PC-3 (cell line): ENCODE data around the gene UBAP1L. TPM values are rescaled to one million over a fixed set of nuclear protein-coding genes. Genes with fewer than 3 reads are reported as not detected.

ENCODE experiments used
- ATAC-seq: fragments of 200-7000 bp; cut with Tn5 transposase; 2 replicates; pipeline ENCODE4 v1.9.1; 2020; ENCODE audit warnings: mild to moderate bottlenecking, moderate library complexity
- BruUV-seq: library from RNA; stranded (reverse); fragments of 400-500 nt; replicated peaks from 2 replicates; lab custom pipeline; 2021; lab: Mats Ljungman, UMichigan
- CTCF ChIA-PET: fragments of 300-600 bp; sonication (Branson Sonifier 250); formaldehyde crosslinking; loops from one replicate; lab custom pipeline; 2022; ENCODE audit warnings: antibody characterized with exemption; lab: Charles Lee
- POLR2A ChIA-PET: fragments of 300-600 bp; sonication (Branson Sonifier 250); formaldehyde crosslinking; loops from one replicate; lab custom pipeline; 2022; ENCODE audit warnings: antibody characterized with exemption; ENCODE audit not compliant: unreplicated experiment; lab: Charles Lee
- DNase-seq: peaks from one replicate; pipeline ENCODE4 v3.0.0-alpha.2; 2015
- H2AFZ ChIP-seq: fragments of 300-600 bp; sonication (generic); 2 replicates; pipeline ENCODE4 v1.6.0; 2016; ENCODE audit warnings: antibody characterized with exemption, low read length
- H3F3A ChIP-seq: fragments of 300-600 bp; sonication (generic); one replicate; pipeline ENCODE4 v1.6.0; 2017; ENCODE audit warnings: antibody characterized with exemption, low read length, control low read depth, mild to moderate bottlenecking; ENCODE audit not compliant: unreplicated experiment
- H3K27ac ChIP-seq: fragments of 300-600 bp; sonication (generic); 2 replicates; pipeline ENCODE4 v1.5.1; 2016; ENCODE audit warnings: mild to moderate bottlenecking, low read length
- H3K27me3 ChIP-seq: fragments of 300-600 bp; sonication (generic); 2 replicates; pipeline ENCODE4 v1.6.1; 2016; ENCODE audit warnings: low read length, mixed read lengths
- H3K36me3 ChIP-seq: fragments of 300-600 bp; sonication (generic); 2 replicates; pipeline ENCODE4 v1.6.1; 2016; ENCODE audit warnings: low read depth, mixed run types, low read length, mixed read lengths
- H3K4me1 ChIP-seq: fragments of 300-600 bp; sonication (generic); 2 replicates; pipeline ENCODE4 v1.5.1; 2016; ENCODE audit warnings: low read length; ENCODE audit not compliant: insufficient read depth
- H3K4me2 ChIP-seq: fragments of 300-600 bp; sonication (generic); 2 replicates; pipeline ENCODE4 v1.6.0; 2016; ENCODE audit warnings: low read length
- H3K4me3 ChIP-seq: fragments of 300-600 bp; sonication (generic); 2 replicates; pipeline ENCODE4 v1.5.1; 2016; ENCODE audit warnings: mild to moderate bottlenecking, low read length, mixed read lengths
- H3K79me2 ChIP-seq: fragments of 300-600 bp; sonication (generic); 2 replicates; pipeline ENCODE4 v1.6.1; 2017; ENCODE audit warnings: low read length, mixed read lengths
- H3K9ac ChIP-seq: fragments of 300-600 bp; sonication (generic); 2 replicates; pipeline ENCODE4 v1.6.0; 2016; ENCODE audit warnings: mild to moderate bottlenecking, low read length
- H3K9me2 ChIP-seq: fragments of 300-600 bp; sonication (generic); replicated peaks from 2 replicates; pipeline ENCODE4 v1.6.1; 2016; ENCODE audit warnings: mixed run types, low read length, mixed read lengths
- H3K9me3 ChIP-seq: fragments of 300-600 bp; sonication (generic); 2 replicates; pipeline ENCODE4 v1.6.1; 2016; ENCODE audit warnings: low read length, mixed read lengths
- H4K20me1 ChIP-seq: fragments of 300-600 bp; sonication (generic); 2 replicates; pipeline ENCODE4 v1.6.1; 2016; ENCODE audit warnings: low read length, mixed read lengths
- CTCF ChIP-seq: fragments of 300-600 bp; sonication (generic); conservative IDR thresholded peaks from 2 replicates; pipeline ENCODE4 v1.5.1; 2017; ENCODE audit warnings: antibody characterized with exemption, low read depth, mild to moderate bottlenecking, low read length
- EZH2 ChIP-seq: fragments of 300-600 bp; sonication (generic); IDR thresholded peaks from one replicate; pipeline ENCODE4 v1.6.1; 2017; ENCODE audit warnings: antibody characterized with exemption, mild to moderate bottlenecking, low read length; ENCODE audit not compliant: unreplicated experiment
- EZH2phosphoT487 ChIP-seq: fragments of 300-600 bp; sonication (generic); IDR thresholded peaks from 2 replicates; pipeline ENCODE4 v1.6.1; 2018; ENCODE audit warnings: mild to moderate bottlenecking, antibody characterized with exemption, low read length, borderline replicate concordance
- intact Hi-C: fragments of 100-400 bp; cut with micrococcal nuclease; formaldehyde crosslinking; loops from 2 replicates; pipeline ENCODE4 v1.9.0; 2023
- total RNA-seq: library from RNA; depleted of rRNA; stranded (reverse); fragments of >200 nt; gene quantifications from 2 replicates; pipeline ENCODE4 v1.2.3, GENCODE V29; 2014

Gene UBAP1L
- total RNA-seq, 1 experiment from 2014 or later: 3.4 TPM

GRCh38 chr15:65066001-65066634, 48.9 kb downstream of the UBAP1L start:
- Histone ChIP-seq H3K9me2 (no peaks in the 10 kb centered on the region), H3K9me3 (no peaks in the 10 kb centered on the region), H3K79me2 (no peaks in the 10 kb centered on the region), H3K4me1 (no peaks in the 10 kb centered on the region), H3K27me3 (no peaks in the 10 kb centered on the region), H3K36me3 (no peaks in the 10 kb centered on the region), H4K20me1 (no peaks in the 10 kb centered on the region), H3K4me3 (no peak overlapping the region), H2AFZ (no peak overlapping the region), H3K27ac (no peak overlapping the region), H3K4me2 (no peak overlapping the region), H3F3A (no peaks in the 10 kb centered on the region), H3K9ac (no peak overlapping the region)
- intact Hi-C loops: no loop called here
- BruUV-seq: no TSS peak
- ATAC-seq (no peak), DNase-seq (no peak)
- CTCF ChIA-PET: no interaction called here
- TF ChIP-seq CTCF (no peak), EZH2 (no peak), EZH2phosphoT487 (no peak)
- POLR2A ChIA-PET: interaction anchor here (0.8 kb wide), 1 partner anchor 18 kb away, joined by 22 read pairs; no protein-coding TSS in a partner anchor

GRCh38 chr15:65062726-65063125, 52.3 kb downstream of the UBAP1L start:
- Histone ChIP-seq H3K27ac (no peak overlapping the region), H3K9me3 (no peaks in the 10 kb centered on the region), H3F3A (no peaks in the 10 kb centered on the region), H3K4me1 (no peaks in the 10 kb centered on the region), H3K4me2 (no peak overlapping the region), H3K9me2 (no peaks in the 10 kb centered on the region), H3K4me3 (no peak overlapping the region), H3K9ac (no peak overlapping the region), H3K36me3 (no peaks in the 10 kb centered on the region), H4K20me1 (no peaks in the 10 kb centered on the region), H3K27me3 (no peaks in the 10 kb centered on the region), H3K79me2 (no peaks in the 10 kb centered on the region), H2AFZ (no peak overlapping the region)
- BruUV-seq: no TSS peak
- intact Hi-C loops: no loop called here
- TF ChIP-seq CTCF (no peak), EZH2phosphoT487 (no peak), EZH2 (no peak)
- ChIA-PET POLR2A (no interaction called here), CTCF (no interaction called here)
- ATAC-seq: no peak
- DNase-seq: no peak

GRCh38 chr15:65062061-65062460, 52.9 kb downstream of the UBAP1L start:
- DNase-seq (no peak), ATAC-seq (no peak)
- peaks cover 6% of the 10 kb centered on the region for H3K4me1 ChIP-seq
- H3F3A ChIP-seq: no peaks in the 10 kb centered on the region
- no peak overlapping the region for H3K4me3 ChIP-seq
- no peaks in the 10 kb centered on the region for H3K36me3 ChIP-seq
- TF ChIP-seq EZH2 (no peak), EZH2phosphoT487 (no peak), CTCF (no peak)
- BruUV-seq: no TSS peak
- H3K9me2 ChIP-seq: no peaks in the 10 kb centered on the region
- no peak overlapping the region for H3K27ac ChIP-seq
- H3K27me3 ChIP-seq: no peaks in the 10 kb centered on the region
- CTCF ChIA-PET: no interaction called here
- no peaks in the 10 kb centered on the region for H3K79me2 ChIP-seq
- H2AFZ ChIP-seq: no peak overlapping the region
- no peak overlapping the region for H3K4me2 ChIP-seq
- no peak overlapping the region for H3K9ac ChIP-seq
- intact Hi-C loops: no loop called here
- POLR2A ChIA-PET: no interaction called here
- H3K9me3 ChIP-seq: no peaks in the 10 kb centered on the region
- no peaks in the 10 kb centered on the region for H4K20me1 ChIP-seq
